Measurements from ENCODE around the gene OTC.

Gene OTC

DNA sequence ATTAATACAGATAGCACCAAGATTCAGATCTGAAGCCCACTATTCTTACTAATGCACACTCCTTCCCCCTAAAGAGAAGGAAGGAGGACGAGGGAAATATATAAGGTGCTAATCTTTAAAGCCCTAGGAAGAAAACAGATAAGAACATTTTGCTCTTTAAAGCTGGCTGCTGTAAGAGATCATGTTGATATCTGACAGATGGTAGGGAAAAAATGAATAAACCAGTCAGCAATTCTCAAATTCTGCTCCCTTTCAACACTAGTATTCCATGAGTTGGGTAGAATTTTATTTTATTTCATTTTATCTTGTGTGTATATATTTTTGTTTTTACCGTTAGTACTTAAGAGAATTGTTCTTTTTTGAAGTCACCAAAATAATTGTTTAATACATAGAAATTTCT is 19.2 kb downstream of the OTC start:
- no peaks in the 10 kb centered on the region for H3K27me3 ChIP-seq
- no peaks in the 10 kb centered on the region for H3K4me1 ChIP-seq
- H3K36me3 ChIP-seq, result no peaks in the 10 kb centered on the region
- H3K4me3 ChIP-seq, result no peak overlapping the region
- no peak for DNase-seq
- no peak for TF ChIP-seq CTCF (IDR thresholded peaks at IDR 0.05)
- H3K27ac ChIP-seq, result no peak overlapping the region
- intact Hi-C loops (cut with DNase I; ENCODE audit: low total_unique reads), result no loop called here
- no peaks in the 10 kb centered on the region for H3K9me3 ChIP-seq

DNA sequence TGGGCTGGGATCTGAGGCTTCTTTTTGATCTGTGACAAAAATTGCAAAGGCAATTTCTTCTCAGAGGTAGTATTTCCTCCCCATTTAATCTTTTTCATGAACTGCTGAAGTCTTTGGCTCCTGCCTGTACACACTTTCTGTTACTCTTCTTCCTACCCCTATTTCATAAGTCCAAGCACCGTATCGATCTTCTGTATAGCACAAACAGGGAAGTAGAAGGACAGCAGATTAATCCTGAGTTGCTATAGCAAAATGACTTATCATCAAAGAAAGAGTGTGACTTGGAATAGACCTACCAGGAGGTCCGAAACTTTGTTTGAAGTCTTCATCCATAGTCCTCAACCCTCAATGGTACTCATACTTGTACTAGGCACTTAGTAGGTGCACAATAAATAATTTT is 22.0 kb downstream of the OTC start:
- Histone ChIP-seq H3K4me3 (no peak overlapping the region), H3K27ac (no peak overlapping the region), H3K9me3 (no peaks in the 10 kb centered on the region), H3K4me1 (no peaks in the 10 kb centered on the region), H3K36me3 (no peaks in the 10 kb centered on the region), H3K27me3 (no peaks in the 10 kb centered on the region)
- intact Hi-C loops (cut with DNase I; ENCODE audit: low total_unique reads), result no loop called here
- no peak for TF ChIP-seq CTCF (IDR thresholded peaks at IDR 0.05)
- no peak for DNase-seq

- TF ChIP-seq CTCF (IDR thresholded peaks at IDR 0.05), result no peak
- Histone ChIP-seq H3K4me3 (no peak overlapping the region), H3K27me3 (no peaks in the 10 kb centered on the region), H3K27ac (no peak overlapping the region), H3K4me1 (no peaks in the 10 kb centered on the region), H3K36me3 (no peaks in the 10 kb centered on the region), H3K9me3 (no peaks in the 10 kb centered on the region)
- intact Hi-C loops (cut with DNase I; ENCODE audit: low total_unique reads), result no loop called here
- DNase-seq, result no peak
Measured at GRCh38 chrX:38375891-38376290, 23.5 kb downstream of the OTC start.

- H3K4me3 ChIP-seq, result no peak overlapping the region
- H3K4me1 ChIP-seq, result no peaks in the 10 kb centered on the region
- no peak for DNase-seq
- H3K36me3 ChIP-seq, result no peaks in the 10 kb centered on the region
- intact Hi-C loops (cut with DNase I; ENCODE audit: low total_unique reads), result no loop called here
- no peaks in the 10 kb centered on the region for H3K9me3 ChIP-seq
- H3K27me3 ChIP-seq, result no peaks in the 10 kb centered on the region
- no peak for TF ChIP-seq CTCF (IDR thresholded peaks at IDR 0.05)
- no peak overlapping the region for H3K27ac ChIP-seq
Measured at GRCh38 chrX:38376747-38377146, 24.3 kb downstream of the OTC start.

DNA sequence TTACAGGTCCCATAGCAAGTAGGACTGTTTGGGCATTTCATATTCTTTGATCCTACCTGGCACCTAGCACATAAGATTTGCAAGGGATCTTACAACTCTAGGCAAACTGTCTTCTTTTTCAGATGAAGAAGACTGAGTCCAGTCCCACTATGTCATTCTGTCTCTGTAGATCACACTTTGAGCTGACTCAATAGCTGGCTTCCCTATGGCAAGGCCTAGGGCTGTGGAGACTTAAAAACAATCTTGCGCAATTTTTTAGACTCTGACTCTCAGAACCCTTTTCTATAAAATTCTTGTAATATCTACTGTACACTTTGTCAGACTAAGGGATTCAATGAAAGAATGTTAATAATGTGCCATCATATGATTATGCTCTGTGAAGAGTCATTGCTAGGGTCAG is 26.7 kb downstream of the OTC start:
- Histone ChIP-seq H3K27me3 (no peaks in the 10 kb centered on the region), H3K9me3 (no peaks in the 10 kb centered on the region), H3K27ac (no peak overlapping the region), H3K36me3 (no peaks in the 10 kb centered on the region), H3K4me3 (no peak overlapping the region), H3K4me1 (no peaks in the 10 kb centered on the region)
- intact Hi-C loops (cut with DNase I; ENCODE audit: low total_unique reads), result no loop called here
- no peak for DNase-seq
- no peak for TF ChIP-seq CTCF (IDR thresholded peaks at IDR 0.05)

DNA sequence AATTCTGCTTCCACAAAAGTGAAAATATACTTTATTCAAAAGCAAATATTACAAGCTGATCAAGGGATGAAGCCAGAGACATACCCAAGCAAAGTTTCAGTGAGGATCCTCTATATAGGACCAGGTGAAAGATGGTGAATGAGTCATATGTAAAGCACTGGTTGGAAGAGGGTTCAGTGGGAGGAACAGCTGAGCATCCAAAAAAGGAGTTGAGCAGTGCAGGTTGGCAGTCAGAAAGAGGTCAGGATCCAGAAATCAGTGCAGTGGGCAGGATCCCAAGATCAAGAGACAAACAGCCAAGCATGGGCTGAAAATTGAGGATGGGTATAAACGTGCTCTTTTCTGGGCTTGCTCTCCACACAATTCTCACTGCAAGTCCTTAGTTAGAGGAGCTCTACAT is 30.3 kb downstream of the OTC start:
- no peak for TF ChIP-seq CTCF (IDR thresholded peaks at IDR 0.05)
- no peak overlapping the region for H3K27ac ChIP-seq
- peaks cover 0 to 9% (median 6%) of the 10 kb centered on the region in 3 donors for H3K9me3 ChIP-seq
- H3K36me3 ChIP-seq, result no peaks in the 10 kb centered on the region
- H3K4me1 ChIP-seq, result no peaks in the 10 kb centered on the region
- no peak for DNase-seq
- no peak overlapping the region for H3K4me3 ChIP-seq
- no peaks in the 10 kb centered on the region for H3K27me3 ChIP-seq
- intact Hi-C loops (cut with DNase I; ENCODE audit: low total_unique reads), result no loop called here

Measured in tibial artery (tissue), 4 donors.